Measurements from ENCODE around the gene KCNG2.

KCNG2 gene

GRCh38 chr18:79940814-79941472 lies 143.2 kb downstream of the KCNG2 start:
- no peaks in the 10 kb centered on the region for H3K27me3 ChIP-seq (replicated peaks; ENCODE audit: control insufficient read depth, insufficient read depth, low read length, poor library complexity, severe bottlenecking)
- DNase-seq: no peak
- no peaks in the 10 kb centered on the region for H3K4me1 ChIP-seq (ENCODE audit: control insufficient read depth, insufficient read depth, low read length, poor library complexity, severe bottlenecking)
- H3K4me3 ChIP-seq (ENCODE audit: insufficient read depth, low read depth, low read length, poor library complexity, severe bottlenecking): no peak overlapping the region
- H3K9me3 ChIP-seq (ENCODE audit: control insufficient read depth, low read length): no peaks in the 10 kb centered on the region
- no peak overlapping the region for H3K27ac ChIP-seq (ENCODE audit: insufficient read depth, low read length, poor library complexity, severe bottlenecking)
- peaks cover 28% of the 10 kb centered on the region for H3K36me3 ChIP-seq (ENCODE audit: control insufficient read depth, insufficient read depth, low read length)

GRCh38 chr18:79941473-79942119 lies 143.9 kb downstream of the KCNG2 start:
- Histone ChIP-seq H3K27me3 (replicated peaks; ENCODE audit: control insufficient read depth, insufficient read depth, low read length, poor library complexity, severe bottlenecking) (no peaks in the 10 kb centered on the region), H3K36me3 (ENCODE audit: control insufficient read depth, insufficient read depth, low read length) (peaks cover 27% of the 10 kb centered on the region), H3K4me1 (ENCODE audit: control insufficient read depth, insufficient read depth, low read length, poor library complexity, severe bottlenecking) (no peaks in the 10 kb centered on the region), H3K4me3 (ENCODE audit: insufficient read depth, low read depth, low read length, poor library complexity, severe bottlenecking) (no peak overlapping the region), H3K27ac (ENCODE audit: insufficient read depth, low read length, poor library complexity, severe bottlenecking) (no peak overlapping the region), H3K9me3 (ENCODE audit: control insufficient read depth, low read length) (no peaks in the 10 kb centered on the region)
- no peak for DNase-seq

GRCh38 chr18:79942211-79942610 lies 144.5 kb downstream of the KCNG2 start:
- Histone ChIP-seq H3K27ac (ENCODE audit: insufficient read depth, low read length, poor library complexity, severe bottlenecking) (no peak overlapping the region), H3K4me1 (ENCODE audit: control insufficient read depth, insufficient read depth, low read length, poor library complexity, severe bottlenecking) (no peaks in the 10 kb centered on the region), H3K9me3 (ENCODE audit: control insufficient read depth, low read length) (no peaks in the 10 kb centered on the region), H3K4me3 (ENCODE audit: insufficient read depth, low read depth, low read length, poor library complexity, severe bottlenecking) (no peak overlapping the region), H3K27me3 (replicated peaks; ENCODE audit: control insufficient read depth, insufficient read depth, low read length, poor library complexity, severe bottlenecking) (no peaks in the 10 kb centered on the region), H3K36me3 (ENCODE audit: control insufficient read depth, insufficient read depth, low read length) (peaks cover 27% of the 10 kb centered on the region)
- DNase-seq: no peak

GRCh38 chr18:79942786-79943607 lies 145.3 kb downstream of the KCNG2 start:
- Histone ChIP-seq H3K27me3 (replicated peaks; ENCODE audit: control insufficient read depth, insufficient read depth, low read length, poor library complexity, severe bottlenecking) (no peaks in the 10 kb centered on the region), H3K4me1 (ENCODE audit: control insufficient read depth, insufficient read depth, low read length, poor library complexity, severe bottlenecking) (no peaks in the 10 kb centered on the region), H3K27ac (ENCODE audit: insufficient read depth, low read length, poor library complexity, severe bottlenecking) (no peak overlapping the region), H3K9me3 (ENCODE audit: control insufficient read depth, low read length) (no peaks in the 10 kb centered on the region), H3K36me3 (ENCODE audit: control insufficient read depth, insufficient read depth, low read length) (peaks cover 27% of the 10 kb centered on the region), H3K4me3 (ENCODE audit: insufficient read depth, low read depth, low read length, poor library complexity, severe bottlenecking) (no peak overlapping the region)
- DNase-seq: no peak

GRCh38 chr18:79943608-79944125 lies 145.9 kb downstream of the KCNG2 start:
- H3K36me3 ChIP-seq (ENCODE audit: control insufficient read depth, insufficient read depth, low read length): peaks cover 21% of the 10 kb centered on the region
- no peak overlapping the region for H3K4me3 ChIP-seq (ENCODE audit: insufficient read depth, low read depth, low read length, poor library complexity, severe bottlenecking)
- no peaks in the 10 kb centered on the region for H3K9me3 ChIP-seq (ENCODE audit: control insufficient read depth, low read length)
- H3K4me1 ChIP-seq (ENCODE audit: control insufficient read depth, insufficient read depth, low read length, poor library complexity, severe bottlenecking): no peaks in the 10 kb centered on the region
- no peak for DNase-seq
- no peak overlapping the region for H3K27ac ChIP-seq (ENCODE audit: insufficient read depth, low read length, poor library complexity, severe bottlenecking)
- no peaks in the 10 kb centered on the region for H3K27me3 ChIP-seq (replicated peaks; ENCODE audit: control insufficient read depth, insufficient read depth, low read length, poor library complexity, severe bottlenecking)

- H3K36me3 ChIP-seq (ENCODE audit: control insufficient read depth, insufficient read depth, low read length): peaks cover 20% of the 10 kb centered on the region
- DNase-seq: no peak
- no peaks in the 10 kb centered on the region for H3K27me3 ChIP-seq (replicated peaks; ENCODE audit: control insufficient read depth, insufficient read depth, low read length, poor library complexity, severe bottlenecking)
- no peak overlapping the region for H3K27ac ChIP-seq (ENCODE audit: insufficient read depth, low read length, poor library complexity, severe bottlenecking)
- no peak overlapping the region for H3K4me3 ChIP-seq (ENCODE audit: insufficient read depth, low read depth, low read length, poor library complexity, severe bottlenecking)
- no peaks in the 10 kb centered on the region for H3K4me1 ChIP-seq (ENCODE audit: control insufficient read depth, insufficient read depth, low read length, poor library complexity, severe bottlenecking)
- no peaks in the 10 kb centered on the region for H3K9me3 ChIP-seq (ENCODE audit: control insufficient read depth, low read length)
These were observed 146.5 kb downstream of the KCNG2 start for GRCh38 chr18:79944126-79944731.

GRCh38 chr18:79944746-79945117 lies 147.0 kb downstream of the KCNG2 start:
- H3K4me1 ChIP-seq (ENCODE audit: control insufficient read depth, insufficient read depth, low read length, poor library complexity, severe bottlenecking): peaks cover 3% of the 10 kb centered on the region
- DNase-seq: no peak
- H3K9me3 ChIP-seq (ENCODE audit: control insufficient read depth, low read length): no peaks in the 10 kb centered on the region
- H3K4me3 ChIP-seq (ENCODE audit: insufficient read depth, low read depth, low read length, poor library complexity, severe bottlenecking): no peak overlapping the region
- H3K27ac ChIP-seq (ENCODE audit: insufficient read depth, low read length, poor library complexity, severe bottlenecking): no peak overlapping the region
- no peaks in the 10 kb centered on the region for H3K27me3 ChIP-seq (replicated peaks; ENCODE audit: control insufficient read depth, insufficient read depth, low read length, poor library complexity, severe bottlenecking)
- peaks cover 20% of the 10 kb centered on the region for H3K36me3 ChIP-seq (ENCODE audit: control insufficient read depth, insufficient read depth, low read length)

- peaks cover 20% of the 10 kb centered on the region for H3K36me3 ChIP-seq (ENCODE audit: control insufficient read depth, insufficient read depth, low read length)
- no peak overlapping the region for H3K4me3 ChIP-seq (ENCODE audit: insufficient read depth, low read depth, low read length, poor library complexity, severe bottlenecking)
- no peaks in the 10 kb centered on the region for H3K27me3 ChIP-seq (replicated peaks; ENCODE audit: control insufficient read depth, insufficient read depth, low read length, poor library complexity, severe bottlenecking)
- peaks cover 9% of the 10 kb centered on the region for H3K4me1 ChIP-seq (ENCODE audit: control insufficient read depth, insufficient read depth, low read length, poor library complexity, severe bottlenecking)
- DNase-seq: no peak
- H3K9me3 ChIP-seq (ENCODE audit: control insufficient read depth, low read length): no peaks in the 10 kb centered on the region
- no peak overlapping the region for H3K27ac ChIP-seq (ENCODE audit: insufficient read depth, low read length, poor library complexity, severe bottlenecking)
These were observed 147.6 kb downstream of the KCNG2 start for GRCh38 chr18:79945118-79946042.

- Histone ChIP-seq H3K4me3 (ENCODE audit: insufficient read depth, low read depth, low read length, poor library complexity, severe bottlenecking) (no peak overlapping the region), H3K4me1 (ENCODE audit: control insufficient read depth, insufficient read depth, low read length, poor library complexity, severe bottlenecking) (peaks cover 17% of the 10 kb centered on the region), H3K9me3 (ENCODE audit: control insufficient read depth, low read length) (no peaks in the 10 kb centered on the region), H3K27ac (ENCODE audit: insufficient read depth, low read length, poor library complexity, severe bottlenecking) (no peak overlapping the region), H3K36me3 (ENCODE audit: control insufficient read depth, insufficient read depth, low read length) (peaks cover 12% of the 10 kb centered on the region), H3K27me3 (replicated peaks; ENCODE audit: control insufficient read depth, insufficient read depth, low read length, poor library complexity, severe bottlenecking) (no peaks in the 10 kb centered on the region)
- DNase-seq: no peak
These were observed 149.5 kb downstream of the KCNG2 start for GRCh38 chr18:79947054-79947755.

Data from effector memory CD4-positive, alpha-beta T cell (primary cell).